ENCODE results near the gene IGFLR1. TPM values are rescaled to one million over a fixed set of nuclear protein-coding genes. Genes with fewer than 3 reads are reported as not detected.

The IGFLR1 gene
- total and polyA plus RNA-seq, 2 of the 4 experiments (the other 2 are of a cell fraction): 0.72 to 2.7 TPM

DNA sequence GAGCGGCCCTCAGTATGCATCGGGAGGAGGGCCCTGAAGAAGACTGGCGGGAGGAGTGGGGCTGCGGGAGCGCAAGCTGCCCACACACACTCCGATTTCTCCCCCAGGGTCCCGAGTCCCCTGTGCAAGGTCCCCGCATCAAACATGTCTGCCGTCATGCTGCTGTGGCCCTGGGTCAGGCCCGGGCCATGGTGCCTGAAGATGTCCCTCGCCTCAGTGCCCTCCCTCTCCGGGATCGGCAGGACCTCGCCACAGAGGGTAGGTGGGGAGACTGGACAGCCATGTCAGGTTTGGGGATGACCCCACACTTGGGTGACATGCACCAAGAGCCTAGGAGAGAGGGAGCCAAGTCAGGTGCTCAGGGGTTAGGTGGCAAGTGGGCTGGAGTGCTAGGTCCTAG, 19.8 kb downstream of the IGFLR1 start:
- H4K20me1 ChIP-seq (ENCODE audit: insufficient read depth, low read length): peaks cover 29% of the 10 kb centered on the region
- CTCF ChIA-PET: no interaction called here
- no peaks in the 10 kb centered on the region for H3K27me3 ChIP-seq (ENCODE audit: control insufficient read depth, insufficient read depth, low read length)
- H3K4me1 ChIP-seq (ENCODE audit: control insufficient read depth, insufficient read depth, low read length): peaks cover 6% of the 10 kb centered on the region
- no peaks in the 10 kb centered on the region; the same call in 1 of the 2 replicates for H3K9me1 ChIP-seq (ENCODE audit: insufficient read depth, low read length)
- H4K5ac ChIP-seq (ENCODE audit: low read depth, low read length): no peak overlapping the region
- no peak overlapping the region for H3K18ac ChIP-seq (ENCODE audit: low read depth, low read length)
- WGBS, 2 experiments (ENCODE audit: extremely low coverage in 2 of 2, insufficient read length in 1 of 2): 96% methylated on average over 4 of the region's 14 CpGs; no CpG with 5 or more reads in 1 of the 2 experiments
- H3K36me3 ChIP-seq (ENCODE audit: control insufficient read depth, insufficient read depth, low read length): peaks cover 64% of the 10 kb centered on the region
- H3K4me2 ChIP-seq (ENCODE audit: low read depth, low read length): no peak overlapping the region
- no peak overlapping the region for H3K56ac ChIP-seq (ENCODE audit: extremely low read depth, insufficient read depth, low read length)
- dilution Hi-C loops (cut with HindIII; ENCODE audit: low sequenced_read_pairs, unreplicated experiment) (no loop called here), in situ Hi-C loops (cut with MboI; ENCODE audit: low sequenced_read_pairs) (no loop called here), intact Hi-C loops (cut with micrococcal nuclease) (no loop called here)
- no TSS peak for BruUV-seq (replicated peaks)
- H3K9ac ChIP-seq (ENCODE audit: low read depth, low read length): no peak overlapping the region
- H3K79me1 ChIP-seq (ENCODE audit: low read depth in 1 of 2, low read length in 2 of 2): peaks cover 16 to 48% of the 10 kb centered on the region in 2 experiments; a peak in 3 of 4 replicates
- no peak overlapping the region for H3K4ac ChIP-seq (ENCODE audit: low read depth, low read length)
- H3K14ac ChIP-seq (replicated peaks; ENCODE audit: low read depth, low read length): no peak overlapping the region
- no peak overlapping the region for H4K8ac ChIP-seq (ENCODE audit: low read depth in 2 of 2, low read length in 2 of 2)
- H2BK120ac ChIP-seq (ENCODE audit: low read depth, low read length): no peak overlapping the region
- POLR2A ChIA-PET (ENCODE audit: unreplicated experiment): no interaction called here
- no peaks in the 10 kb centered on the region for H3K9me3 ChIP-seq (ENCODE audit: control insufficient read depth, insufficient read depth, low read length)
- no peak overlapping the region for H2BK20ac ChIP-seq (ENCODE audit: low read depth, low read length)
- no peak overlapping the region for H3K27ac ChIP-seq (ENCODE audit: insufficient read depth, low read length)
- H2BK15ac ChIP-seq (ENCODE audit: low read depth, low read length): no peak overlapping the region
- H2BK5ac ChIP-seq (ENCODE audit: low read depth, low read length, poor library complexity, severe bottlenecking): no peak overlapping the region
- no peak for DNase-seq
- TF ChIP-seq RFX5 (IDR thresholded peaks at IDR 0.05; ENCODE audit: low read depth, low read length) (no peak), MAZ (IDR thresholded peaks at IDR 0.05; ENCODE audit: borderline replicate concordance, low read depth, low read length) (no peak), USF2 (IDR thresholded peaks at IDR 0.05; ENCODE audit: low read depth, low read length) (no peak), RCOR1 (IDR thresholded peaks at IDR 0.05; ENCODE audit: insufficient replicate concordance, low read length) (no peak)
- no peak overlapping the region for H2AK5ac ChIP-seq (ENCODE audit: low read depth, low read length)
- no peak overlapping the region for H3K23ac ChIP-seq (ENCODE audit: low read depth, low read length)
- H2AK9ac ChIP-seq (replicated peaks; ENCODE audit: low read depth, low read length, poor library complexity): no peak overlapping the region
- no peak overlapping the region for H3K4me3 ChIP-seq (ENCODE audit: insufficient read depth, low read depth, low read length)
- H4K91ac ChIP-seq (ENCODE audit: insufficient read depth, low read depth, low read length): no peak overlapping the region
- no peak overlapping the region for H2AFZ ChIP-seq (replicated peaks; ENCODE audit: low read length, poor library complexity)
- ATAC-seq (ENCODE audit: low read depth): no peak
